Adrenal gland (tissue), 5 donors: ENCODE results near the gene ANKRD16.

ENCODE experiments used
- CTCF ChIP-seq, 6 experiments: fragments of 450-650 bp in 4 of 6; fragments of 200-600 bp in 2 of 6; sonication (generic) in 1 of 6; IDR thresholded peaks; 1 replicate in 5 of 6; 2 replicates in 1 of 6; pipeline versions ENCODE4 v1.5.1 to v1.8.0; 2016 to 2021; ENCODE audit warnings: antibody characterized with exemption in 6 of 6, mild to moderate bottlenecking in 2 of 6, moderate library complexity in 1 of 6
- POLR2A ChIP-seq, 2 donors: fragments of 450-650 bp; IDR thresholded peaks; one replicate each; pipeline ENCODE4 v1.6.1; 2017; ENCODE audit warnings: antibody characterized with exemption in 2 of 2, mild to moderate bottlenecking in 2 of 2, moderate library complexity in 1 of 2
- donor health status: DM: no; HTN: no; CAD: no.

GRCh38 chr10:5873515-5873995, 16.1 kb downstream of the ANKRD16 start:
- TF ChIP-seq CTCF (IDR thresholded peaks at IDR 0.05) (peak; percentile 75 to 86 (median 80)), POLR2A (IDR thresholded peaks at IDR 0.05) (no peak)
